KMS-11 (cell line): Measurements from ENCODE around the gene CHRM1.

Experiments used
- H2AFZ ChIP-seq: fragments of 200-600 bp; sonication (generic); 2 replicates; pipeline ENCODE4 v1.6.1; 2016; ENCODE audit warnings: antibody characterized with exemption, mixed run types, low read depth
- H3K27ac ChIP-seq: fragments of 200-600 bp; sonication (generic); 2 replicates; pipeline ENCODE4 v1.6.1; 2016; ENCODE audit warnings: mild to moderate bottlenecking, mixed run types
- H3K27me3 ChIP-seq: fragments of 200-600 bp; sonication (generic); 2 replicates; pipeline ENCODE4 v1.6.1; 2017; ENCODE audit warnings: mild to moderate bottlenecking, low read depth, mixed run types, moderate library complexity; ENCODE audit not compliant: insufficient read depth
- H3K36me3 ChIP-seq: fragments of 200-600 bp; sonication (generic); 2 replicates; pipeline ENCODE4 v1.6.1; 2017; ENCODE audit warnings: mild to moderate bottlenecking, mixed run types; ENCODE audit not compliant: insufficient read depth
- H3K4me1 ChIP-seq: fragments of 200-600 bp; sonication (generic); 2 replicates; pipeline ENCODE4 v1.6.1; 2016; ENCODE audit warnings: mild to moderate bottlenecking, low read depth, mixed run types; ENCODE audit not compliant: poor library complexity, severe bottlenecking
- H3K4me2 ChIP-seq: fragments of 200-600 bp; sonication (generic); 2 replicates; pipeline ENCODE4 v1.7.0; 2016; ENCODE audit warnings: mild to moderate bottlenecking, mixed run types
- H3K4me3 ChIP-seq: fragments of 200-600 bp; sonication (generic); IDR thresholded peaks from 2 replicates; pipeline ENCODE4 v1.6.1; 2017; ENCODE audit warnings: low read depth, low read length, mixed read lengths; ENCODE audit not compliant: insufficient read depth
- H3K79me2 ChIP-seq: fragments of 200-600 bp; sonication (generic); 2 replicates; pipeline ENCODE4 v1.6.1; 2016; ENCODE audit warnings: low read depth, mixed run types; ENCODE audit not compliant: insufficient read depth
- H3K9ac ChIP-seq: fragments of 200-600 bp; sonication (generic); 2 replicates; pipeline ENCODE4 v1.6.1; 2016; ENCODE audit warnings: mild to moderate bottlenecking, mixed run types
- H4K20me1 ChIP-seq: fragments of 200-600 bp; sonication (generic); 2 replicates; pipeline ENCODE4 v1.6.1; 2016; ENCODE audit warnings: mild to moderate bottlenecking, mixed run types; ENCODE audit not compliant: insufficient read depth
- CTCF ChIP-seq: fragments of 200-600 bp; sonication (generic); conservative IDR thresholded peaks from 2 replicates; pipeline ENCODE4 v1.6.1; 2017; ENCODE audit warnings: low read depth, mild to moderate bottlenecking, antibody characterized with exemption, low read length, moderate library complexity, mixed read lengths

The CHRM1 gene

GRCh38 chr11:62921573-62922188, 518 bp upstream of the CHRM1 start:
- no peak overlapping the region for H3K4me3 ChIP-seq
- no peak overlapping the region for H2AFZ ChIP-seq
- no peaks in the 10 kb centered on the region for H4K20me1 ChIP-seq
- H3K4me1 ChIP-seq = no peaks in the 10 kb centered on the region
- no peaks in the 10 kb centered on the region for H3K36me3 ChIP-seq
- no peak overlapping the region for H3K27ac ChIP-seq
- H3K79me2 ChIP-seq = no peaks in the 10 kb centered on the region
- TF ChIP-seq CTCF = no peak
- H3K9ac ChIP-seq = no peak overlapping the region
- no peak overlapping the region for H3K4me2 ChIP-seq
- H3K27me3 ChIP-seq = no peaks in the 10 kb centered on the region; the same call in 1 of the 2 replicates

- no peak overlapping the region for H3K4me3 ChIP-seq
- H3K27me3 ChIP-seq = no peaks in the 10 kb centered on the region; the same call in 1 of the 2 replicates
- no peak overlapping the region for H3K4me2 ChIP-seq
- no peaks in the 10 kb centered on the region for H4K20me1 ChIP-seq
- H3K27ac ChIP-seq = no peak overlapping the region
- H2AFZ ChIP-seq = no peak overlapping the region
- no peaks in the 10 kb centered on the region for H3K79me2 ChIP-seq
- no peaks in the 10 kb centered on the region for H3K36me3 ChIP-seq
- no peak overlapping the region for H3K9ac ChIP-seq
- TF ChIP-seq CTCF = no peak
- H3K4me1 ChIP-seq = no peaks in the 10 kb centered on the region
These were observed 1.1 kb downstream of the CHRM1 start for GRCh38 chr11:62919898-62920640.

GRCh38 chr11:62919476-62919875, 1.7 kb downstream of the CHRM1 start:
- Histone ChIP-seq H3K4me1 (no peaks in the 10 kb centered on the region), H3K4me3 (no peak overlapping the region), H3K4me2 (no peak overlapping the region), H3K9ac (no peak overlapping the region), H2AFZ (no peak overlapping the region), H3K27ac (no peak overlapping the region), H4K20me1 (no peaks in the 10 kb centered on the region), H3K27me3 (no peaks in the 10 kb centered on the region; the same call in 1 of the 2 replicates), H3K79me2 (no peaks in the 10 kb centered on the region), H3K36me3 (no peaks in the 10 kb centered on the region)
- no peak for TF ChIP-seq CTCF

- Histone ChIP-seq H3K79me2 (no peaks in the 10 kb centered on the region), H3K4me2 (no peak overlapping the region), H3K27me3 (no peaks in the 10 kb centered on the region; the same call in 1 of the 2 replicates), H3K36me3 (no peaks in the 10 kb centered on the region), H3K27ac (no peak overlapping the region), H4K20me1 (no peaks in the 10 kb centered on the region), H3K4me1 (no peaks in the 10 kb centered on the region), H3K4me3 (no peak overlapping the region), H3K9ac (no peak overlapping the region), H2AFZ (no peak overlapping the region)
- TF ChIP-seq CTCF = no peak
These were observed 2.6 kb downstream of the CHRM1 start for GRCh38 chr11:62918531-62918930.
